A673 (cell line): ENCODE measurements around the gene GFOD2.

ENCODE experiments used
- EZH2 ChIP-seq: fragments of 200-600 bp; sonication (generic); IDR thresholded peaks from 2 replicates; pipeline ENCODE4 v1.6.1; 2017; ENCODE audit warnings: borderline replicate concordance, low read depth, mild to moderate bottlenecking, mixed read lengths, antibody characterized with exemption, low read length; ENCODE audit not compliant: poor library complexity, severe bottlenecking
- TF ChIP-seq, protein P1 (sequence below): fragments of 300-800, 200-600 bp; sonication (generic); conservative IDR thresholded peaks from 2 replicates; pipeline ENCODE4 v1.5.1; 2017; ENCODE audit warnings: low read depth, mild to moderate bottlenecking, antibody characterized with exemption, low read length, moderate library complexity, mixed read lengths

GRCh38 chr16:67685388-67686112 is 33.6 kb downstream of the GFOD2 start:
- no peak for TF ChIP-seq EZH2
- TF ChIP-seq, protein P1, sequence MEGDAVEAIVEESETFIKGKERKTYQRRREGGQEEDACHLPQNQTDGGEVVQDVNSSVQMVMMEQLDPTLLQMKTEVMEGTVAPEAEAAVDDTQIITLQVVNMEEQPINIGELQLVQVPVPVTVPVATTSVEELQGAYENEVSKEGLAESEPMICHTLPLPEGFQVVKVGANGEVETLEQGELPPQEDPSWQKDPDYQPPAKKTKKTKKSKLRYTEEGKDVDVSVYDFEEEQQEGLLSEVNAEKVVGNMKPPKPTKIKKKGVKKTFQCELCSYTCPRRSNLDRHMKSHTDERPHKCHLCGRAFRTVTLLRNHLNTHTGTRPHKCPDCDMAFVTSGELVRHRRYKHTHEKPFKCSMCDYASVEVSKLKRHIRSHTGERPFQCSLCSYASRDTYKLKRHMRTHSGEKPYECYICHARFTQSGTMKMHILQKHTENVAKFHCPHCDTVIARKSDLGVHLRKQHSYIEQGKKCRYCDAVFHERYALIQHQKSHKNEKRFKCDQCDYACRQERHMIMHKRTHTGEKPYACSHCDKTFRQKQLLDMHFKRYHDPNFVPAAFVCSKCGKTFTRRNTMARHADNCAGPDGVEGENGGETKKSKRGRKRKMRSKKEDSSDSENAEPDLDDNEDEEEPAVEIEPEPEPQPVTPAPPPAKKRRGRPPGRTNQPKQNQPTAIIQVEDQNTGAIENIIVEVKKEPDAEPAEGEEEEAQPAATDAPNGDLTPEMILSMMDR, result no peak
